B cell (primary cell): ENCODE results near the gene NDOR1. TPM values are rescaled to one million over a fixed set of nuclear protein-coding genes. Genes with fewer than 3 reads are reported as not detected.
"Not testable (repeated sequence)": the region's sequence is repeated elsewhere in the genome, so short reads cannot be mapped to it uniquely, and the experiment has no call there.

ENCODE experiments used
- ATAC-seq: fragments of 200-7000 bp; cut with Tn5 transposase; one replicate; pipeline ENCODE4 v1.10.0; 2021; ENCODE audit warnings: low read depth, mild to moderate bottlenecking, moderate number of reproducible peaks, moderate library complexity
- CTCF ChIA-PET: fragments of 350-600 bp; sonication (Branson Sonifier 250); formaldehyde crosslinking; loops from one replicate; lab custom pipeline; 2021; ENCODE audit warnings: antibody characterized with exemption, inconsistent platforms; lab: Charles Lee
- POLR2A ChIA-PET: fragments of 350-600 bp; sonication (Branson Sonifier 250); formaldehyde crosslinking; loops from one replicate; lab custom pipeline; 2021; ENCODE audit warnings: antibody characterized with exemption; lab: Charles Lee
- DNase-seq: peaks from one replicate; pipeline ENCODE4 v3.0.0; 2013
- H2AFZ ChIP-seq: 2 replicates; pipeline ENCODE4 v1.6.1; 2012; ENCODE audit warnings: mild to moderate bottlenecking, low read depth, low read length; ENCODE audit not compliant: insufficient read depth, poor library complexity, severe bottlenecking
- H3K27ac ChIP-seq, 2 donors: 1 replicate in 1 of 2; 2 replicates in 1 of 2; pipeline ENCODE4 v1.5.1; 2012 to 2013; ENCODE audit warnings: low read length in 2 of 2, mild to moderate bottlenecking in 2 of 2, moderate library complexity in 1 of 2
- H3K27me3 ChIP-seq, 4 experiments: fragments of 200-600 bp in 1 of 4; sonication (generic) in 1 of 4; replicated peaks in 1 of 4; 1 replicate in 2 of 4; 2 replicates in 2 of 4; pipeline versions ENCODE4 v1.6.1 to v1.7.0; 2013 to 2016; ENCODE audit warnings: low read length in 3 of 4, mild to moderate bottlenecking in 2 of 4, mixed read lengths in 1 of 4, moderate library complexity in 1 of 4; ENCODE audit not compliant: insufficient read depth in 4 of 4, control insufficient read depth in 3 of 4; ENCODE audit errors: control extremely low read depth in 1 of 4
- H3K36me3 ChIP-seq, 2 experiments: replicated peaks in 1 of 2; 1 replicate in 1 of 2; 2 replicates in 1 of 2; pipeline versions ENCODE4 v1.6.1 to v1.7.1; 2013; ENCODE audit warnings: low read length in 1 of 2; ENCODE audit not compliant: insufficient read depth in 2 of 2, control insufficient read depth in 1 of 2; ENCODE audit errors: control extremely low read depth in 1 of 2, extremely low read depth in 1 of 2
- H3K4me1 ChIP-seq, 2 donors: fragments of 200-600 bp in 1 of 2; sonication (generic) in 1 of 2; 1 replicate in 1 of 2; 2 replicates in 1 of 2; pipeline versions ENCODE4 v1.5.1 to v1.6.1; 2013 to 2017; ENCODE audit warnings: low read length in 2 of 2; ENCODE audit not compliant: control insufficient read depth in 2 of 2, insufficient read depth in 2 of 2
- H3K4me2 ChIP-seq: replicated peaks from 2 replicates; pipeline ENCODE3; 2012; ENCODE audit warnings: mild to moderate bottlenecking, low read depth, low read length; ENCODE audit not compliant: poor library complexity, severe bottlenecking
- H3K4me3 ChIP-seq, 5 experiments: fragments of 200-600 bp in 1 of 5; sonication (generic) in 1 of 5; 1 replicate in 3 of 5; 2 replicates in 2 of 5; pipeline versions ENCODE4 v1.5.1 to v1.7.0; 2011 to 2016; ENCODE audit warnings: low read length in 4 of 5, mild to moderate bottlenecking in 4 of 5, low read depth in 2 of 5, control low read depth in 1 of 5, moderate library complexity in 1 of 5; ENCODE audit not compliant: insufficient read depth in 1 of 5; ENCODE audit errors: control extremely low read depth in 1 of 5, extremely low read depth in 1 of 5
- H3K79me2 ChIP-seq: fragments of 200-600 bp; sonication (generic); one replicate; pipeline ENCODE4 v1.6.0; 2016; ENCODE audit warnings: low read length; ENCODE audit not compliant: control insufficient read depth, insufficient read depth
- H3K9ac ChIP-seq: fragments of 200-600 bp; sonication (generic); 2 replicates; pipeline ENCODE4 v1.6.1; 2017; ENCODE audit warnings: mild to moderate bottlenecking, low read length, moderate library complexity
- H3K9me3 ChIP-seq, 3 donors: one replicate each; pipeline versions ENCODE4 v1.6.1 to v1.7.1; 2013; ENCODE audit warnings: low read length in 2 of 3; ENCODE audit not compliant: control insufficient read depth in 2 of 3, insufficient read depth in 1 of 3; ENCODE audit errors: control extremely low read depth in 1 of 3
- H4K20me1 ChIP-seq: 2 replicates; pipeline ENCODE4 v1.6.0; 2012; ENCODE audit warnings: mild to moderate bottlenecking, low read length; ENCODE audit not compliant: insufficient read depth, control insufficient read depth, poor library complexity, severe bottlenecking
- H3K27ac Mint-ChIP-seq: one replicate; pipeline ENCODE4 v1.8.0; 2021; ENCODE audit warnings: mixed read lengths
- H3K27me3 Mint-ChIP-seq: one replicate; pipeline ENCODE4 v1.8.0; 2021; ENCODE audit warnings: mixed read lengths
- H3K4me1 Mint-ChIP-seq: one replicate; pipeline ENCODE4 v1.8.0; 2021; ENCODE audit warnings: mixed read lengths
- H3K4me3 Mint-ChIP-seq: one replicate; pipeline ENCODE4 v1.8.0; 2021; ENCODE audit warnings: mixed read lengths
- H3K9me3 Mint-ChIP-seq: one replicate; pipeline ENCODE4 v1.8.0; 2022; ENCODE audit warnings: mixed read lengths; ENCODE audit not compliant: insufficient read depth
- CTCF ChIP-seq: fragments of 200-600 bp; IDR thresholded peaks from one replicate; pipeline ENCODE4 v1.8.0; 2022; ENCODE audit warnings: antibody characterized with exemption, mild to moderate bottlenecking
- EZH2 ChIP-seq: IDR thresholded peaks from 2 replicates; pipeline ENCODE4 v1.6.1; 2012; ENCODE audit warnings: borderline replicate concordance, low read depth, mild to moderate bottlenecking, moderate library complexity, low read length; ENCODE audit not compliant: insufficient read depth, poor library complexity, severe bottlenecking
- WGBS: methylation state at CpG from one replicate; pipeline ENCODE4 v1.1.5; 2013; ENCODE audit warnings: missing lambda C conversion rate; ENCODE audit not compliant: insufficient coverage; 5-methylcytosine and 5-hydroxymethylcytosine counted together
- intact Hi-C: fragments of 100-400 bp; cut with micrococcal nuclease; formaldehyde crosslinking; loops from one replicate; pipeline ENCODE4 v1.10.0; 2022
- polyA plus RNA-seq: library from polyadenylated mRNA; depleted of rRNA; stranded (reverse); fragments of >200 nt; gene quantifications from 2 replicates; pipeline ENCODE4 v1.2.3, GENCODE V29; 2012
- total RNA-seq, 2 donors: library from RNA; stranded (reverse); fragments of 120-200 nt in 1 of 2; gene quantifications; 1 replicate in 1 of 2; 2 replicates in 1 of 2; pipeline versions ENCODE4 v1.2.3 to v1.2.4, GENCODE V29; 2013 to 2022

The NDOR1 gene
- total and polyA plus RNA-seq, 2 donors (not counting 1 experiment from before 2014, with no cell fraction given) = 36.4 to 40.9 TPM

GRCh38 chr9:137256856-137257255 is 51.4 kb downstream of the NDOR1 start:
- Histone ChIP-seq H3K79me2 (peaks cover 35% of the 10 kb centered on the region), H3K4me2 (peak overlapping the region; percentile 92), H3K36me3 (peaks cover 0 to 17% of the 10 kb centered on the region in 2 experiments), H3K27ac (no peak overlapping the region), H3K9ac (no peak overlapping the region), H4K20me1 (peaks cover 18% of the 10 kb centered on the region), H3K4me3 (no peak overlapping the region), H2AFZ (no peak overlapping the region), H3K9me3 (no peaks in the 10 kb centered on the region), H3K4me1 (peaks cover 17 to 27% of the 10 kb centered on the region in 2 donors), H3K27me3 (no peaks in the 10 kb centered on the region)
- Mint-ChIP-seq H3K4me3 (peak overlapping the region; percentile 86), H3K27ac (peak overlapping the region; percentile 26), H3K27me3 (no peaks in the 10 kb centered on the region), H3K4me1 (peaks cover 25% of the 10 kb centered on the region), H3K9me3 (no peaks in the 10 kb centered on the region)
- no peak for ATAC-seq
- 94% methylated on average over 11 of the region's 15 CpGs for WGBS
- intact Hi-C loops = no loop called here
- TF ChIP-seq EZH2 (no peak), CTCF (no peak)
- no peak for DNase-seq
- CTCF ChIA-PET = interaction anchor here (1.1 to 3.0 kb wide), 3 partner anchors 17 to 30 kb away, joined by 3 to 18 read pairs (median 8); partner anchors contain the start of genes RNF224 and TUBB4B
- POLR2A ChIA-PET = interaction anchor here (0.6 to 1.2 kb wide), 3 partner anchors 10 to 124 kb away, joined by 5 to 6 read pairs (median 6); no protein-coding TSS in a partner anchor

- ATAC-seq, H3K4me3 ChIP-seq, H3K9me3 ChIP-seq, H3K27me3 Mint-ChIP-seq, H3K4me1 Mint-ChIP-seq, DNase-seq, H3K9me3 Mint-ChIP-seq, H3K27ac ChIP-seq, H3K27ac Mint-ChIP-seq, H3K27me3 ChIP-seq, H3K4me3 Mint-ChIP-seq, intact Hi-C loops, H2AFZ ChIP-seq, H3K4me1 ChIP-seq, H3K9ac ChIP-seq, H3K4me2 ChIP-seq: not testable (repeated sequence)
- Histone ChIP-seq H3K36me3 (peaks cover 0 to 30% of the 10 kb centered on the region in 2 experiments), H3K79me2 (peaks cover 31% of the 10 kb centered on the region), H4K20me1 (peaks cover 19% of the 10 kb centered on the region)
- CTCF ChIA-PET = interaction anchor here (0.8 to 3.2 kb wide), 3 partner anchors 26 to 233 kb away, joined by 3 to 13 read pairs (median 4); no protein-coding TSS in a partner anchor
- POLR2A ChIA-PET = interaction anchor here (0.6 kb wide), 1 partner anchor 174 kb away, joined by 3 read pairs; no protein-coding TSS in a partner anchor
- TF ChIP-seq CTCF = peak; percentile 43
- 61% methylated on average over 3 of the region's 15 CpGs for WGBS
Measured at GRCh38 chr9:137262173-137262908, 56.8 kb downstream of the NDOR1 start.
